Suprapubic skin (tissue), 3 donors: ENCODE results near the gene CAPN14.

Experiments
- CTCF ChIP-seq, 2 donors: fragments of 200-600 bp in 1 of 2; fragments of 450-650 bp in 1 of 2; sonication (generic) in 1 of 2; IDR thresholded peaks; one replicate each; pipeline ENCODE4 v1.5.1; 2016 to 2019; ENCODE audit warnings: antibody characterized with exemption in 2 of 2, mild to moderate bottlenecking in 1 of 2, moderate library complexity in 1 of 2
- POLR2A ChIP-seq, 2 donors: fragments of 450-650 bp; IDR thresholded peaks; one replicate each; pipeline ENCODE4 v1.6.1; 2017; ENCODE audit warnings: antibody characterized with exemption in 2 of 2, mild to moderate bottlenecking in 2 of 2, moderate library complexity in 2 of 2

GRCh38 chr2:31125918-31126695 is 91.2 kb downstream of the CAPN14 start:
- TF ChIP-seq CTCF (IDR thresholded peaks at IDR 0.05) (no peak), POLR2A (IDR thresholded peaks at IDR 0.05) (no peak)
